K562 (cell line): ENCODE measurements around the gene EFNA5. TPM values are rescaled to one million over a fixed set of nuclear protein-coding genes. Genes with fewer than 3 reads are reported as not detected.

Source experiments
- ATAC-seq: fragments of 200-7000 bp; cut with Tn5 transposase; 3 replicates; pipeline ENCODE4 v1.9.1; 2020; ENCODE audit warnings: moderate library complexity
- BruUV-seq: library from RNA; stranded (reverse); fragments of 400-500 nt; replicated peaks from 2 replicates; lab custom pipeline; 2021; lab: Mats Ljungman, UMichigan
- CTCF ChIA-PET: fragments of 300-600 bp; formaldehyde crosslinking; extraction: SDS; loops from one replicate; lab custom pipeline; 2021; ENCODE audit warnings: low intra/inter-chr PET ratio; lab: Yijun Ruan, JAX
- POLR2A ChIA-PET: fragments of 300-600, 350-650 bp; sonication (Branson Sonifier 250); formaldehyde crosslinking; extraction: SDS; loops from one replicate; lab custom pipeline; 2021; ENCODE audit warnings: antibody characterized with exemption, inconsistent platforms; lab: Yijun Ruan, JAX
- DNase-seq, 4 experiments: peaks; one replicate each; pipeline versions ENCODE4 v3.0.0 to v3.0.0-alpha.2; 2011 to 2018; ENCODE audit warnings: low spot score in 3 of 4, mixed read lengths in 3 of 4; ENCODE audit errors: extremely low read depth in 1 of 4
- FAIRE-seq: peaks from 2 replicates; lab custom pipeline; 2011; peaks lifted over from hg19 to GRCh38; lab: Jason Lieb, UNC
- H2AFZ ChIP-seq: 2 replicates; pipeline ENCODE4 v1.6.0; 2011; ENCODE audit warnings: low read depth, low read length, control low read depth, inconsistent platforms
- H3K27ac ChIP-seq: fragments of 200-600 bp; 3 replicates; pipeline ENCODE4 v1.8.0; 2011; ENCODE audit warnings: low read depth, mild to moderate bottlenecking, control low read depth, inconsistent platforms, low read length, moderate library complexity, mixed read lengths; ENCODE audit errors: extremely low read depth
- H3K27me3 ChIP-seq, 2 experiments: fragments of 300-600 bp in 1 of 2; 2 replicates in 1 of 2; 3 replicates in 1 of 2; pipeline versions ENCODE4 v1.6.0 to v1.8.0; 2011; ENCODE audit warnings: inconsistent platforms in 2 of 2, low read length in 2 of 2, mild to moderate bottlenecking in 1 of 2, mixed read lengths in 1 of 2, moderate library complexity in 1 of 2; ENCODE audit not compliant: control insufficient read depth in 2 of 2, insufficient read depth in 2 of 2
- H3K36me3 ChIP-seq: fragments of 300-600 bp; 3 replicates; pipeline ENCODE4 v1.8.0; 2011; ENCODE audit warnings: mild to moderate bottlenecking, low read length, inconsistent platforms; ENCODE audit not compliant: control insufficient read depth, insufficient read depth
- H3K4me1 ChIP-seq, 2 experiments: fragments of 200-600 bp in 1 of 2; replicated peaks in 1 of 2; 2 replicates in 1 of 2; 3 replicates in 1 of 2; pipeline versions ENCODE4 v1.5.1 to v1.8.0; 2011; ENCODE audit warnings: inconsistent platforms in 2 of 2, low read length in 2 of 2, mild to moderate bottlenecking in 1 of 2, mixed read lengths in 1 of 2, moderate library complexity in 1 of 2; ENCODE audit not compliant: control insufficient read depth in 2 of 2, insufficient read depth in 2 of 2
- H3K4me2 ChIP-seq: 2 replicates; pipeline ENCODE4 v1.6.1; 2011; ENCODE audit warnings: low read length, control low read depth, inconsistent platforms, mixed read lengths; ENCODE audit not compliant: insufficient read depth
- H3K4me3 ChIP-seq: fragments of 200-600 bp; sonication (generic), shearing (Covaris generic); 2 replicates; pipeline ENCODE4 v1.5.1; 2016; ENCODE audit warnings: control low read depth, inconsistent platforms
- H3K79me2 ChIP-seq: fragments of 200-600 bp; 3 replicates; pipeline ENCODE4 v1.8.0; 2011; ENCODE audit warnings: low read length, inconsistent platforms; ENCODE audit not compliant: control insufficient read depth, insufficient read depth
- H3K9ac ChIP-seq, 2 experiments: 2 replicates each; pipeline versions ENCODE4 v1.6.0 to v1.6.1; 2011; ENCODE audit warnings: low read depth in 2 of 2, low read length in 2 of 2, control low read depth in 1 of 2, inconsistent platforms in 1 of 2, mild to moderate bottlenecking in 1 of 2, mixed read lengths in 1 of 2; ENCODE audit not compliant: insufficient read depth in 1 of 2
- H3K9me1 ChIP-seq: one replicate; pipeline ENCODE4 v1.6.0; 2011; ENCODE audit warnings: inconsistent platforms, mild to moderate bottlenecking, low read length, moderate library complexity; ENCODE audit not compliant: control insufficient read depth, insufficient read depth
- H3K9me3 ChIP-seq: replicated peaks from 2 replicates; pipeline ENCODE4 v1.5.1; 2011; ENCODE audit warnings: low read depth, low read length, inconsistent platforms; ENCODE audit not compliant: control insufficient read depth, insufficient read depth
- H4K20me1 ChIP-seq: replicated peaks from 2 replicates; pipeline ENCODE4 v1.6.1; 2011; ENCODE audit warnings: low read length, inconsistent platforms, mixed read lengths; ENCODE audit not compliant: control insufficient read depth, insufficient read depth
- HDAC8 ChIP-seq: fragments of 450-650 bp; IDR thresholded peaks from 2 replicates; pipeline ENCODE4 v1.6.1; 2016; ENCODE audit warnings: mild to moderate bottlenecking, missing genetic modification characterization, moderate library complexity, missing compliant biosample characterization
- PATZ1 ChIP-seq: fragments of 250-450 bp; sonication (Bioruptor Pico); IDR thresholded peaks from 2 replicates; pipeline ENCODE4 v1.5.0; 2020; ENCODE audit warnings: mild to moderate bottlenecking, borderline replicate concordance
- POLR2B ChIP-seq: fragments of 450-650 bp; IDR thresholded peaks from 2 replicates; pipeline ENCODE4 v1.6.1; 2018; ENCODE audit warnings: low read depth; ENCODE audit not compliant: partially characterized antibody
- WGBS: fragments of 100-300 bp; shearing (Covaris generic); methylation state at CpG from one replicate; pipeline ENCODE4 v1.1.6; 2016; ENCODE audit warnings: low coverage, mixed read lengths; ENCODE audit not compliant: insufficient coverage; ENCODE audit errors: missing lambda C conversion rate; 5-methylcytosine and 5-hydroxymethylcytosine counted together
- in situ Hi-C: fragments of 300-500 bp; cut with MboI; formaldehyde crosslinking; loops from 4 replicates; pipeline ENCODE4 v1.15.0; 2018; ENCODE audit warnings: inconsistent platforms, mixed read lengths
- intact Hi-C: fragments of 100-400 bp; cut with micrococcal nuclease; formaldehyde crosslinking; loops from 2 replicates; pipeline ENCODE4 v1.14.2; 2022
- polyA plus RNA-seq, 8 experiments: library from polyadenylated mRNA; depleted of rRNA in 4 of 8; stranded (reverse) in 5 of 8; unstranded in 3 of 8; fragments of >200 nt; fragmentation: Nextera tagmentation in 2 of 8; fragmentation: Illumina TruSeq in 1 of 8; extraction: Ambion mirVana in 2 of 8; extraction: Trizol in 1 of 8; gene quantifications; 2 replicates each; pipeline versions ENCODE4 v1.2.1 to v1.2.3, GENCODE V29; 2011 to 2014; ENCODE audit warnings: inconsistent platforms in 1 of 8, missing spikeins in 1 of 8
- total RNA-seq, 7 experiments: library from RNA; depleted of rRNA in 6 of 7; stranded (reverse); fragments of >200 nt in 6 of 7; fragmentation: Illumina TruSeq in 2 of 7; extraction: Trizol in 2 of 7; gene quantifications; 2 replicates each; pipeline versions ENCODE4 v1.2.1 to v1.2.3, GENCODE V29; 2011 to 2021; ENCODE audit warnings: low replicate concordance in 1 of 7

EFNA5 gene
- total and polyA plus RNA-seq, 9 of the 15 experiments (the other 6 are each of a cell fraction or from before 2014, with no cell fraction given), result 0.20 TPM; not detected in 8

- no TSS peak for BruUV-seq
- Histone ChIP-seq H3K4me3 (no peak overlapping the region), H3K4me2 (no peak overlapping the region), H3K27me3 (no peaks in the 10 kb centered on the region), H3K9me3 (no peaks in the 10 kb centered on the region), H3K27ac (no peak overlapping the region), H3K36me3 (no peaks in the 10 kb centered on the region), H3K4me1 (no peaks in the 10 kb centered on the region), H3K79me2 (no peaks in the 10 kb centered on the region), H4K20me1 (no peaks in the 10 kb centered on the region), H3K9ac (no peak overlapping the region), H3K9me1 (no peaks in the 10 kb centered on the region), H2AFZ (no peak overlapping the region)
- ATAC-seq (no peak), FAIRE-seq (no peak), DNase-seq (no peak)
- ChIA-PET POLR2A (no interaction called here), CTCF (no interaction called here)
- TF ChIP-seq PATZ1 (CRISPR knock-in tag) (no peak), HDAC8 (tag) (no peak), POLR2B (no peak)
- intact Hi-C loops, result no loop called here
- in situ Hi-C loops, result no loop called here
- 0% methylated on average over 4 of the region's 4 CpGs for WGBS
These were observed 92.6 kb downstream of the EFNA5 start for GRCh38 chr5:107578051-107578635.
